ENCODE measurements around the gene CABYR. TPM values are rescaled to one million over a fixed set of nuclear protein-coding genes. Genes with fewer than 3 reads are reported as not detected.

CABYR gene
- total and polyA plus RNA-seq, 9 donors = 1.1 to 8.1 (median 2.0) TPM; not detected in 1

GRCh38 chr18:24196764-24197163 lies 57.9 kb downstream of the CABYR start:
- whole genome bisulfite sequencing, 3 donors = 92 to 96% (median 93%) methylated on average over 4 of the region's 4 CpGs

GRCh38 chr18:24197412-24197811 lies 58.5 kb downstream of the CABYR start:
- 92 to 95% (median 93%) methylated on average over 1 of the region's 1 CpG for WGBS, 3 donors
- Histone ChIP-seq H3K36me3 (no peaks in the 10 kb centered on the region), H3K27ac (no peak overlapping the region), H3K4me3 (no peak overlapping the region), H3K9me3 (no peaks in the 10 kb centered on the region), H3K27me3 (no peaks in the 10 kb centered on the region), H3K4me1 (ENCODE audit: insufficient read depth) (no peaks in the 10 kb centered on the region)
- DNase-seq = no peak
- intact Hi-C loops (cut with DNase I) = no loop called here
- no peak for TF ChIP-seq POLR2A (IDR thresholded peaks at IDR 0.05)
- no peak for TF ChIP-seq EP300 (IDR thresholded peaks at IDR 0.05)
- no peak for TF ChIP-seq CTCF (IDR thresholded peaks at IDR 0.05)

More at GRCh38 chr18:24196764-24197163, 57.9 kb downstream of the CABYR start:
- H3K27ac ChIP-seq = no peak overlapping the region
- TF ChIP-seq EP300 (IDR thresholded peaks at IDR 0.05) (no peak), POLR2A (IDR thresholded peaks at IDR 0.05) (no peak), CTCF (IDR thresholded peaks at IDR 0.05) (no peak)
- no peaks in the 10 kb centered on the region for H3K36me3 ChIP-seq
- H3K27me3 ChIP-seq = no peaks in the 10 kb centered on the region
- H3K4me1 ChIP-seq (ENCODE audit: insufficient read depth) = no peaks in the 10 kb centered on the region
- H3K4me3 ChIP-seq = no peak overlapping the region
- no peak for DNase-seq
- intact Hi-C loops (cut with DNase I) = no loop called here
- H3K9me3 ChIP-seq = no peaks in the 10 kb centered on the region

- 90 to 97% (median 96%) methylated on average over 9 of the region's 9 CpGs for WGBS, 3 donors
- H3K4me1 ChIP-seq (ENCODE audit: insufficient read depth) = peaks cover 1% of the 10 kb centered on the region
- no peak overlapping the region for H3K27ac ChIP-seq
- no peaks in the 10 kb centered on the region for H3K27me3 ChIP-seq
- intact Hi-C loops (cut with DNase I) = no loop called here
- H3K9me3 ChIP-seq = no peaks in the 10 kb centered on the region
- no peaks in the 10 kb centered on the region for H3K36me3 ChIP-seq
- TF ChIP-seq EP300 (IDR thresholded peaks at IDR 0.05) (no peak), POLR2A (IDR thresholded peaks at IDR 0.05) (no peak), CTCF (IDR thresholded peaks at IDR 0.05) (no peak)
- no peak overlapping the region for H3K4me3 ChIP-seq
- DNase-seq = no peak
Observed at GRCh38 chr18:24198461-24198860, 59.6 kb downstream of the CABYR start.

GRCh38 chr18:24199372-24199962 lies 60.6 kb downstream of the CABYR start:
- no peak for TF ChIP-seq CTCF (IDR thresholded peaks at IDR 0.05)
- TF ChIP-seq POLR2A (IDR thresholded peaks at IDR 0.05) = no peak
- Histone ChIP-seq H3K36me3 (no peaks in the 10 kb centered on the region), H3K27me3 (no peaks in the 10 kb centered on the region), H3K4me3 (no peak overlapping the region), H3K27ac (no peak overlapping the region), H3K4me1 (ENCODE audit: insufficient read depth) (peaks cover 1% of the 10 kb centered on the region), H3K9me3 (no peaks in the 10 kb centered on the region)
- WGBS, 3 donors = 83 to 87% (median 86%) methylated on average over 5 of the region's 5 CpGs
- DNase-seq = no peak
- intact Hi-C loops (cut with DNase I) = no loop called here
